Fibroblast of mammary gland (primary cell): Measurements from ENCODE around the gene CLIC4.

Experiments used
- DNase-seq: peaks from one replicate; pipeline ENCODE4 v3.0.0-alpha.2; 2010; ENCODE audit warnings: low read depth
- H3K4me3 ChIP-seq: 2 replicates; pipeline ENCODE4 v1.5.1; 2011; ENCODE audit warnings: low read depth, mild to moderate bottlenecking, low read length, moderate library complexity; ENCODE audit not compliant: control insufficient read depth
- CTCF ChIP-seq: conservative IDR thresholded peaks from 2 replicates; pipeline ENCODE4 v1.5.1; 2011; ENCODE audit warnings: low read depth, low read length, inconsistent platforms; ENCODE audit not compliant: control insufficient read depth, insufficient read depth

Gene CLIC4

GRCh38 chr1:24761582-24761981, 16.3 kb downstream of the CLIC4 start:
- DNase-seq: no peak
- no peak for TF ChIP-seq CTCF
- no peak overlapping the region for H3K4me3 ChIP-seq

GRCh38 chr1:24762133-24762676, 17.0 kb downstream of the CLIC4 start:
- peak; percentile 58 for DNase-seq
- TF ChIP-seq CTCF: no peak
- no peak overlapping the region for H3K4me3 ChIP-seq

DNA sequence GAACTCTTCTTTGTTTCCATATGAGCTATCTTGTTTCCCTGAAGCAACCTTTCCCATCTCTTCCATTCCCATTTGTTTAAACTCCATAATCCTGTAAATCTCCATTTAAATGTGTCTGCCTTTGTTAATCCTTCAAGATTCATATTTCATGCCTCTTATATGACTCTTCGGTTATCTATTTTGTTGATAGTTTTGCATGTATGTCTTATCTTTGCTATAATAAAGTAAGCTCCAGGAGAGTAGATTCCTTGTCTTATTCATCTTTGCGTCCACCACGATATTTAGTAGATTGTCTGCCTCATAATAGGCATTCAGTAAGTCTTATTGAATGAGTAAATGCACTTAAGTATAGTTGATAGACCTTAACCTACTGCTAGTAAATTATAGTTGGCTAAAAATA, 18.4 kb downstream of the CLIC4 start:
- DNase-seq: no peak
- TF ChIP-seq CTCF: no peak
- H3K4me3 ChIP-seq: no peak overlapping the region

- DNase-seq: no peak
- H3K4me3 ChIP-seq: no peak overlapping the region
- TF ChIP-seq CTCF: no peak
Measured at GRCh38 chr1:24764439-24764838, 19.2 kb downstream of the CLIC4 start.

DNA sequence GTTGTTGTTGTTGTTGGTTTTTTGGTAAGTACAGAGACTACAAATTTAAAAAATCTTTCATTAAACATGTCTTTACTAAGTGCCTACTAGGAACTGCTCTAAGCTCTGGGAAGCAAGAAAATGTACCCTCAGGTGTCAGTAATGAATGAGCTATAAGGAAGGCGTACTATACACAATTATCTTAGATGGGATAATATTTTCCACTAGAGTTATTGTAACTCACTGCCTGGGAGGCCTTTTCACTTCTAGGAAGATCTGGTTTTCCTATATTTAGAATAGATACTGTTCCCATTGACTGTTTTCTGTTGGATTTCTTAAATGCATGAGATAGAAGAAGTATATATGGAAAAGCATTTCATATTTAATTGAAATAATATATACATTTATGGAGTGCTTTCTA, 19.6 kb downstream of the CLIC4 start:
- H3K4me3 ChIP-seq: no peak overlapping the region
- no peak for DNase-seq
- TF ChIP-seq CTCF: no peak

DNA sequence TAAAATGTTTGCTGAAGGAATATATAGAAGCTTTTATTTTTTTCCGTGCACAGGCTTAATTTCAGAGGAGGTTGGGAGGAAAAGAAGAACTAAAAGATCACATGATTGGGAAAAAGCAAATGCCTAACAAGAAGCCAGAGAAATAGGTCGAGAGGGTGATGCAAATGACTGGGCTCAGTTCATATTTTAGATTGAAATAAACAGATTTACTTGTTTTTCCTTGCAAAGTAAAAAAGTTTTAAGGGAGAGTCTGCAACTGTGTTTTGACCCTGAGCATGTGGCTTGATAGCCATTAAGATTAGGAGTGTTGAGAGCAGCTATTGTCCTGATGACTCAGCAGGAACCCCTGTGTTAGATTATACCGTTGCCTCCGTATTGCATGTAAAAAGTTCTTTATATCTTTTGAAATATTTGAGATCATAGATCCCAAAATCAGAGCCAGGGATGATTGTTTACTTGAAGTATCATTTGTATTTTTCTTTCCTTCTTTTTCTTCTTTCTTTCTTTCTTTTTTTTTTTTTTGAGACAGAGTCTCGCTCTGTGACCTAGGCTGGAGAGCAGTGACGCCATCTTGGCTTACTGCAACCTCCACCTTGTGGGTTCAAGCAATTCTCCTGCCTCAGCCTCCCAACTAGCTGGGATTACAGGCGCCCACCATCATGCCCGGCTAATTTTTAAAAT, 20.2 kb downstream of the CLIC4 start:
- DNase-seq: peak; percentile 68
- H3K4me3 ChIP-seq: no peak overlapping the region
- no peak for TF ChIP-seq CTCF
